GM18873 (cell line): Measurements from ENCODE around the gene EFHC1.
A peak's percentile ranks its signal among the peaks of the same experiment; 100 is the strongest.

Experiments
- ATAC-seq: cut with Tn5 transposase; IDR thresholded peaks from one replicate; pipeline ENCODE4 v1.9.1; 2021; ENCODE audit warnings: mild to moderate bottlenecking, moderate library complexity, moderate number of reproducible peaks; ENCODE audit not compliant: unreplicated experiment, low FRiP score

EFHC1 gene

DNA sequence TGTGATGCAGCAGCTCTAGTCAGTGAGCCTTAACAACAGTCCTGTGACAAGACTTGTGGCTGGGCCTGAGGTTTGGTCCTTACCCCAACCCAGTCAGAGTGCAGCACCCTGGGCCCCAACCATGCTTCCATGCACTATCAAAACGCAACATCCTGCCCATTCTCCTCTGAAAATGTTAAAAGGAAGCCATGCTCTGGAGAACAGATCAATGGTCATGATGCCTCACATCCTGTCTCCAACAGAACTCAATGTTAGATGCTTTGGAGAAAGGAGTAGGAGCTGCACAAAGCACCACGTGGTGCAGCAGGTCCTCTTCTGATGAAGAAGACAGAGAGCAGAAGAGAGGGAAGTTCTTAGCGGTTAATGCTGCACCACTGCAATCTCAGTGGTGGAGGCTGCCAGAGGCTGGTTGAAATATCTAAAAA, 114.8 kb downstream of the EFHC1 start:
- no peak for ATAC-seq

- ATAC-seq = no peak
Observed at GRCh38 chr6:52535711-52536423, 115.7 kb downstream of the EFHC1 start.

DNA sequence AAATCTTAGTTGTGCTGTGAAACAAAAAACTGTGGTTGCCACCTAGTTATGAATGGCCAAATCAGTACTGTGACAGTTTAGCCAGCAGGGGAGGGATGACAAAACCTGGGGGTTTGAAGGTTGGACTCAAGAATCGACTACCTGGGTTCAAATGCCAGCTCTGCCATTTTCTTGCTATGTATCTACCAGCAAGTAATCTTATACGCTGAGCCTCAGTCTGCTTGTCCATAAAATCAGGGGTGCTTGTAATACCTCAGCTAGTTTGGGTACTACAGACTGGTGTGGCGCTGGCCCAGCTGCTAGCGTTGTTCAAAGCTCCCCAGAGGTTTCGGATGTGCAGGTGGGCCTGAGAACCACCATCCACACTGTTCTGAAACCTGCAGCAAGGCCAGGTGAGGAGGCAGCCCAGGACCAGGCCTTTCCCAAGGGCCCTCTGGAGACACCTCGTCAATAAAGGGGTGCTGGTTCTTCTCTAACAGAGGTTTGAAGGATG, 116.3 kb downstream of the EFHC1 start:
- ATAC-seq = peak; percentile 31

DNA sequence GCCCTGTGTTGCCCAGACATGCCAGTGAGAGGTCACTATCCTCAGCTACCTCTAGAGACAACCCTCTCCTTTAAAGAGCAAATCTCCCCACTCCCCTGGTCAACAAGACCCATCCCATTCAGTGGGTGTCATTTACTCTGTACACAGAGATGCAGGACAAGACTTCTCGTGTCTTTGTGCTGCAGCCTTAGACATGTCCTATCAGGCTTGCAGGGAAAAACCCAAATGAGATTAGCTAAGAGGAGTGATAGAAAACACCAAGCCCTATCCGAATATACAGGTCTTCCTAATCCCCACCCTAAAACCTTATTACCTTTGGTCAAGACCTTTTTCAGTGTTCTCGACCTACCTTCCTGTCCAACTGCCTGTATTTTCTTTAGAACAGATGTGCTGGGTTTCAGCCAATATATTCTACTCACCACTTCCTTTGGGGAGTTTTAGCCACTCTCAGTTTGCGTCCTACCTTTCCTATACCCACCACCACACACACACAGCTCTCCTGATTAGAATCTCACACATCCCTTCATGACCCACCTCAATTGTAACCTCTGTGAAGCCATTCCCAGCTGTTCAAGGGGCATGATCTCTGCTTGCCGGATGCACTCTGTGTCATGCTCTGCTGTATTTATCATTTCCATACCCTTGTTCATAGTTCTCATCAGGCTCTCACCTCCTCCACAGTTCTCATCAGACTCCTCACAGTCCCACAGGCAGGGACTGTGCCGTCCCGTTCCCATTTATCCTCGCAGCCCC, 117.0 kb downstream of the EFHC1 start:
- ATAC-seq = peak; percentile 74

GRCh38 chr6:52538252-52538900, 118.2 kb downstream of the EFHC1 start:
- ATAC-seq = no peak

- ATAC-seq = no peak
Observed at GRCh38 chr6:52538901-52539354, 118.8 kb downstream of the EFHC1 start.

DNA sequence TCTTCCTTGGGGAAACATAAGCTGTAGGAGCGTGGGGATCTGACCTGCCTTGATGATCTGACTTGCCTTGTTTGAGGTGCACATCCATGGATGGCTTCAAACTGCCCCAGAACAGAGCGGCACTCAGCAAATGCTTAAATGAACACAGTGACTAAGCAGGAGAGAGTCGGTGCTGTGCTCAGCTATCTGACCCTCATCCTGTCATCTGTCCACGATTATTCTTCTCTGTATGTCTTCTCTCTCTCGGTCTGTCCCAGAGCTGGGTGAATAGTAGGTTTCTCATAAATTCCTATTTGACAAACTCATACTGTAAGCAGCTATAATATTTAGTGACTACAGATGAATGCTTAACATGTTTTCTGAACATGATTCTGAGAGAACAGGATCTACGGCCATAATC, 119.5 kb downstream of the EFHC1 start:
- no peak for ATAC-seq

- ATAC-seq = no peak
Observed at GRCh38 chr6:52540286-52540902, 120.3 kb downstream of the EFHC1 start.

- no peak for ATAC-seq
Observed at GRCh38 chr6:52541135-52541534, 121.0 kb downstream of the EFHC1 start.

- no peak for ATAC-seq
Observed at GRCh38 chr6:52543262-52543661, 123.1 kb downstream of the EFHC1 start.

DNA sequence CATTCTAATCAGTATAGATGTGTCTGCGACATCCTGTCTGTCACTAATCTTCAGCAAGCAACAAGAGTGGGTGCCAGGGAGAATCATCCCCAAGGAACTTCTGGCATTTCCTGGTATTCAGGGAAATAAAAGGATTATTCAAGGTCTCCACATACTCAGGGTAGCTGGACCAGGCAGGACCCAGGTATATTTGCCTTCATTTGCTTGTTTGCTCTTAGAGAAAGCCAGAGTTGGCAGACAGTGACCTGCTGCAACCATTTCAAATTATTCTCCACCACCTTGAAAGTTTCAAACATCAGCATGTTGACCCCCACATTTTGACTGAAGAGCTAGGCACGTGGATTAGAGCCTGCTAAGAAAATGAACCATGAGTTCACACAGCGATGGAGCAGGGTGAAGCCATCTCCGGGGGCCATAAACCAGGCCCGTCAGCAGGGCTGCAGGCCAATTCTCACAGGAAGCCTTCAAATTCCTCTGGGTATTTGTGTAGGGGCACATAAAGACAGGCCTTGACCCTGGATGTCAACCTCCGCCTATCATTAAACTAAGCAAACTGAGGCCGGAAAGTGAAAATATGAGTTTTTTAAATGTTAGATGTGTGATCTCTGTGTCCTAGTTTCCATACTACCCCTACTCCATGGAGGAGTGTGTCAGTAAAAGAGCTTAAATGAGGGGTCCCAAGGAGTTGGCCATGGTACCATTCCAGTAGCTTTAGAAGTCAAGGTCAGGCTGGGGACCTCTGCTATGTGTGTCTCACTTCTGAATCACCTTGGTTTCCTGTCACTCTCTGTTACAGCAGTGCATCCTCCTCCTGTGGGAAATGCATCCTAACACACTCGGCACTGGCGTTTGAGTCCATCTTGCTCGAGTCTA, 123.8 kb downstream of the EFHC1 start:
- ATAC-seq = no peak

DNA sequence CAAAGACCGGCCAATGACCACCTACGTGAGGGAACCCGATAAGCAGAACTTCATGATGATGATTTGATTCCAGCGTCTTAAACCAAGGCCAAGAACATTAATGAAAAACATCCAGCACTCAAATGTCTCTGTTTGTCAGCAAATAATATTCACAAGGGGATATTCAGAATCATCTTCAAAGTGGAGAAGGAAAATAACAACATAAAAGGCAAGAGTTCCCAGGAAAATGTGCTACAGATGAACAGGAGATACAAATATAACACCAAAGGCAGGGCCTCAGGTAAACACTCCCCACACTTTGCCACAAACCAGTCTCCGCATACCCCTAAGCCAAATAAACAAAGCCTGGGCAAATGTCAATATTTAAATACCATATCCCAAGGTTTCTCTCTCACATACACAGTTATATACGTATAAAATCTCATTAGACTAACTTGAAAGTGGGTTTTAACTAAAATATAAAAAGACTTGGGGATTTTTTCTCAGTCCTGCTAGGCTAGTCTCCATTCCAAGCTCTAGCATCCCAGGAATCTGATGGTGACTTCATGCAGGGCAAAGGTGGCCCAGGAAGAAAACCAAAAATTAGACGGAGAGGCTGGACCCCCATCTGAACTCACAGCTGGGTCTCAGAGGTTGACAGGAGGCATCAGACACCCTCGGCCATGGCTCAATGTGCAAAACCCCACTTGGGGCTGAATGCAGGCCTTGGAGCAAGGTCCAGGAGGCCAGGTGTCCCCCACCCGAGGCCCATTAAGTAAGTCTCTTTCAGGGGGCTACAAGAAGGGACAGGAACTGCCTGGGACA, 124.7 kb downstream of the EFHC1 start:
- no peak for ATAC-seq

- ATAC-seq = no peak
Observed at GRCh38 chr6:52545406-52546119, 125.4 kb downstream of the EFHC1 start.

GRCh38 chr6:52546192-52546591, 126.0 kb downstream of the EFHC1 start:
- ATAC-seq = peak; percentile 48

DNA sequence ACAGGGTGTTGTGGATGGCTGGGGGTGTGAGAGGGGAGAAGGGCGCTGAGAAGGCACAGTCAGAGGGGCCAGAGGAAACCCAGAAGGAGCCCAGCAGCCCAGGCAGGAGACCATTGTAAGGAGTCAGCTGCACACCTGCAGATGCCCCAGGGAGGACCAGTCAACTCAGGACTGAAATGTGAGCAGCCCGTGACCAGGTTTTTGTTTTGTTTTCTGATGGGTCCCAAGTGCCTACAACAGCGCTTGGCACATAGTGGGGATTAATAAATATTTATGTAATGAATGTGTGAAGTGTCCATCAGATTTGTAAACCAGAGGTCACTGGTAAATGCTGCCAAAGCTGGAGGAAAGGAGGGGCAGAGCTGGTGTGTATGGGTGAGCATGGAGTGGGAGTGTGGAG, 126.5 kb downstream of the EFHC1 start:
- ATAC-seq = peak; percentile 92

DNA sequence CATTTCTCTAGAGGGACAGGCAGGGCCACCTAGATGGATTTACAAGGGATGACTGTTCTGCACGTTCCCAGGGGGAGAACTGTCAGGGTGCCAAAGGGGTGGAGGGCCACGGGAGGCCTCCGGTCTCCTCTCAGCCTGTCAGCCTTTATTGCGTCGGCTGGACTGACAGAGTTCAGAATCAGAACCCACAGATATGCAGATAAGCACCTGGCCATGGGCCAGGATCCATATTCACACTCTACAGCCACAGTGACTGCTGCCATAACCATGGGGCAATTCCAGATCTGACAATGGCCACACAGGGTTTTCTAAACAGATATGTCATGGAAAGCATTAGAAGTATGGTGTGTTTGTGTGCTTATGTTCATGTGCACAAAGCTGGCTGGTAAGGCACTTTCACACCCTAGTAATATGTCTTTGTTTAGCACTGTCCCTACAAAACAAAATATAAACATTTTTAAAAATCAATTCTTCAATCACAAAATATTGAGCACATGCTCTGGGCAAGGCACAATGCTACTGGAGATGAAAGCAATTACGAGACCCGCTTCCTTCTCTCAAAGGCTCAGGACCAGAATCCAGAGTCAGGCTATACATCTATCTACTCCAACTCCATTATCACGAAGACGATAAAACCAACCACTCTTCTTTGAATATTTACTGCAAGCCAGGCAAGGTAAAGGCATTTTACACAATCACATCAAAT, 127.7 kb downstream of the EFHC1 start:
- no peak for ATAC-seq

- ATAC-seq = no peak
Observed at GRCh38 chr6:52548353-52548713, 128.2 kb downstream of the EFHC1 start.

DNA sequence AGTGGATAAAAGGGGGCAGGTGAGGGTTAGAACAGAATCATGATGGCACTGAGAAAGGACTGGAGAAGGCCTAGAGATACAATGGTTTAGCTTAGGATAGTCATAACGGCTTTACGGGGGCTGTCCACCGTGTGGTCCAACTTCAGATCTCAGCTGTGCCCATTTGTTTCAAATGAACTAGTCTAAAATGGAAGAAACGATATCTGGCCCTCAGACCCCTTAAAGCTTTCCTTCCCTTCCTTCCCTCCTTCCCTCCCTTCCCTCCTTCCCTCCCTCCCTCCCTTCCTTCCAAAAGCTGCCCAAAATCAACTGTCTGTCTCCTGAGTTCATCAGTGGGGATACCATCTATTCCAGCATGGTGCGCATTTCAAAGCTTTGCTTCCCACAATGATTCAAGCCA, 128.9 kb downstream of the EFHC1 start:
- no peak for ATAC-seq
